Measurements from ENCODE around the gene ALOX12B.

ALOX12B gene

DNA sequence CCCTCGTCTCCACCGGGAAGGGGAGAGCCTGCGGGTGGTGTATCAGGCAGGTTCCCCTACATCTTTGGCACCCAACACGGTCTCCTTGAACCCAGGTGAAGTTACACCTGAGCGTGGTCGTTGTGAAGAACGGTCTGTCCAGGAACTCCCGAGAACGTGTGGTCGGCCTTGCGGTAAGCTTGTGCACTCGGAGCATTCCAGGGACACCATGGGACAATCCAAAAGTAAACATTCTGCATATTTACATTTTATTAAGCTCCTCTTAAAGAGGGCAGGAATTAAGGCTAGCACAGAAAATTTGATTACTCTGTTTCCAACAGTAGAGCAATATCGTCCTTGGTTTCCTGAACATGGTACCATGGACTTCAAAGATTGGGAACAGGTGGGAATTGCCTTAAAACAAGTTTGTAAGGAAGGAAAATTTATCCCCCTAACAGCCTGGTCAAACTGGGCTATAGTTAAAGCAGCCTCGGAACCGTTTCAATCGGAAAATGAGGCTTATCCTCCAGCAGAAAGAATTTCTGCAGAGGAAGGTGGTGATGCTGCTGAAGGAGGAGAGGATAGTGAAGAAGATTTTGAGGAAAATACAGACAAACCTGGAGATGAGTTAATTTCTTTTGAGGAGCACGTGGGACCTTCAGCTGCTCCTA, 30.4 kb downstream of the ALOX12B start:
- TF ChIP-seq, protein P1, sequence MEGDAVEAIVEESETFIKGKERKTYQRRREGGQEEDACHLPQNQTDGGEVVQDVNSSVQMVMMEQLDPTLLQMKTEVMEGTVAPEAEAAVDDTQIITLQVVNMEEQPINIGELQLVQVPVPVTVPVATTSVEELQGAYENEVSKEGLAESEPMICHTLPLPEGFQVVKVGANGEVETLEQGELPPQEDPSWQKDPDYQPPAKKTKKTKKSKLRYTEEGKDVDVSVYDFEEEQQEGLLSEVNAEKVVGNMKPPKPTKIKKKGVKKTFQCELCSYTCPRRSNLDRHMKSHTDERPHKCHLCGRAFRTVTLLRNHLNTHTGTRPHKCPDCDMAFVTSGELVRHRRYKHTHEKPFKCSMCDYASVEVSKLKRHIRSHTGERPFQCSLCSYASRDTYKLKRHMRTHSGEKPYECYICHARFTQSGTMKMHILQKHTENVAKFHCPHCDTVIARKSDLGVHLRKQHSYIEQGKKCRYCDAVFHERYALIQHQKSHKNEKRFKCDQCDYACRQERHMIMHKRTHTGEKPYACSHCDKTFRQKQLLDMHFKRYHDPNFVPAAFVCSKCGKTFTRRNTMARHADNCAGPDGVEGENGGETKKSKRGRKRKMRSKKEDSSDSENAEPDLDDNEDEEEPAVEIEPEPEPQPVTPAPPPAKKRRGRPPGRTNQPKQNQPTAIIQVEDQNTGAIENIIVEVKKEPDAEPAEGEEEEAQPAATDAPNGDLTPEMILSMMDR (IDR thresholded peaks at IDR 0.05): no peak
- Histone ChIP-seq H3K27ac (no peak overlapping the region), H3K4me3 (no peak overlapping the region)
- no peak for DNase-seq (ENCODE audit: low spot score)

- TF ChIP-seq, protein P1 (IDR thresholded peaks at IDR 0.05): no peak
- Histone ChIP-seq H3K4me3 (no peak overlapping the region), H3K27ac (peak overlapping the region in 1 of 2 donors; percentile 58)
- DNase-seq (ENCODE audit: low spot score): peak; percentile 74
These were observed 31.1 kb downstream of the ALOX12B start for GRCh38 chr17:8056232-8056975.

GRCh38 chr17:8055851-8056231, 31.7 kb downstream of the ALOX12B start:
- Histone ChIP-seq H3K27ac (peak overlapping the region in 1 of 2 donors; percentile 58), H3K4me3 (no peak overlapping the region)
- TF ChIP-seq, protein P1 (IDR thresholded peaks at IDR 0.05): no peak
- no peak for DNase-seq (ENCODE audit: low spot score)

DNA sequence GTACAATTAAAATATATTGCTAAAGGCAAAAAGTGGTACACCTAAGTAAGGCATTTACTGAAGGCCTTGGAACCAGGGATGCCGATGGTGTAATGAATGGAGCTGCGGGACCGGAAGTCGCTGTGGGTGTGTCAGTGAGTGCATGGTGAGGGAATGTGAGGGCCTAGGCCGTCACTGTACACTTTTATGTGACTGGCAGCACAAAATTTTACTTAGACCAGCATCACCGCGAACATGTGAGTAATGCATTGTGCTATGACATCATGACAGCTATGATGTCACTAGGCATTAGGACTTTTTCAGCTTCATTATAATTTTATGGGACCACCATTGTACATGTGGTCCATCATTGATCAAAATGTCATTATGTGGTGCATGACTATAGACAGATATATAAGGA, 33.9 kb downstream of the ALOX12B start:
- TF ChIP-seq, protein P1 (IDR thresholded peaks at IDR 0.05): no peak
- Histone ChIP-seq H3K27ac (no peak overlapping the region), H3K4me3 (no peak overlapping the region)
- DNase-seq (ENCODE audit: low spot score): no peak

GRCh38 chr17:8052256-8053252, 35.0 kb downstream of the ALOX12B start:
- TF ChIP-seq, protein P1 (IDR thresholded peaks at IDR 0.05): no peak
- Histone ChIP-seq H3K4me3 (no peak overlapping the region), H3K27ac (no peak overlapping the region)
- no peak for DNase-seq (ENCODE audit: low spot score)

- TF ChIP-seq, protein P1 (IDR thresholded peaks at IDR 0.05): no peak
- Histone ChIP-seq H3K4me3 (no peak overlapping the region), H3K27ac (no peak overlapping the region)
- DNase-seq (ENCODE audit: low spot score): no peak
These were observed 35.7 kb downstream of the ALOX12B start for GRCh38 chr17:8051831-8052230.
